Smooth muscle cell (in vitro differentiated cells): ENCODE measurements around the gene CDK15. TPM values are rescaled to one million over a fixed set of nuclear protein-coding genes. Genes with fewer than 3 reads are reported as not detected.

Experiments used
- DNase-seq: peaks from one replicate; lab custom pipeline; 2025; ENCODE audit not compliant: unreplicated experiment; lab: John Stamatoyannopoulos, UW
- H2AFZ ChIP-seq: fragments of 200-600 bp; sonication (generic); 2 replicates; pipeline ENCODE4 v1.6.0; 2016; ENCODE audit warnings: antibody characterized with exemption, low read depth, mild to moderate bottlenecking
- H3F3A ChIP-seq: fragments of 200-600 bp; sonication (generic); 2 replicates; pipeline ENCODE4 v1.6.0; 2017; ENCODE audit warnings: antibody characterized with exemption, low read depth
- H3K27ac ChIP-seq: fragments of 200-600 bp; sonication (generic); 2 replicates; pipeline ENCODE4 v1.5.1; 2016; ENCODE audit warnings: low read depth, mild to moderate bottlenecking
- H3K27me3 ChIP-seq: fragments of 200-600 bp; sonication (generic); 2 replicates; pipeline ENCODE4 v1.6.1; 2016; ENCODE audit warnings: low read depth, mild to moderate bottlenecking
- H3K36me3 ChIP-seq: fragments of 200-600 bp; sonication (generic); 2 replicates; pipeline ENCODE4 v1.5.1; 2016; ENCODE audit warnings: low read depth
- H3K4me1 ChIP-seq: fragments of 200-600 bp; sonication (generic); 2 replicates; pipeline ENCODE4 v1.5.1; 2016; ENCODE audit warnings: low read depth
- H3K4me2 ChIP-seq: fragments of 200-600 bp; sonication (generic); 2 replicates; pipeline ENCODE4 v1.6.0; 2016; ENCODE audit warnings: mild to moderate bottlenecking
- H3K4me3 ChIP-seq: fragments of 200-600 bp; sonication (generic); 2 replicates; pipeline ENCODE4 v1.5.1; 2016; ENCODE audit warnings: mild to moderate bottlenecking
- H3K79me2 ChIP-seq: fragments of 200-600 bp; sonication (generic); 2 replicates; pipeline ENCODE4 v1.6.0; 2016; ENCODE audit warnings: low read depth, mild to moderate bottlenecking
- H3K9ac ChIP-seq: fragments of 200-600 bp; sonication (generic); 2 replicates; pipeline ENCODE4 v1.6.0; 2016; ENCODE audit warnings: low read depth
- H3K9me3 ChIP-seq: fragments of 200-600 bp; sonication (generic); replicated peaks from 2 replicates; pipeline ENCODE4 v1.5.1; 2016; ENCODE audit warnings: low read depth
- H4K20me1 ChIP-seq: fragments of 200-600 bp; sonication (generic); 2 replicates; pipeline ENCODE4 v1.6.0; 2016; ENCODE audit warnings: low read depth
- CTCF ChIP-seq: fragments of 200-600 bp; sonication (generic); IDR thresholded peaks from 2 replicates; pipeline ENCODE4 v1.5.1; 2017; ENCODE audit warnings: borderline replicate concordance, mild to moderate bottlenecking, antibody characterized with exemption; ENCODE audit not compliant: insufficient read depth, poor library complexity, severe bottlenecking
- WGBS: methylation state at CpG from one replicate; pipeline ENCODE4 v1.1.7; 2016; ENCODE audit warnings: low lambda C conversion rate; 5-methylcytosine and 5-hydroxymethylcytosine counted together
- polyA plus RNA-seq: library from polyadenylated mRNA; unstranded; fragments of >200 nt; fragmentation: Nextera tagmentation; extraction: Ambion mirVana; gene quantifications from 2 replicates; pipeline ENCODE4 v1.2.1, GENCODE V29; 2016
- total RNA-seq: library from RNA; depleted of rRNA; stranded (reverse); fragments of >200 nt; gene quantifications from 2 replicates; pipeline ENCODE4 v1.2.3, GENCODE V29; 2014

Gene CDK15
- total and polyA plus RNA-seq, 2 experiments from 2014 or later: 0.40 to 0.93 TPM

- H3K9ac ChIP-seq: no peak overlapping the region
- peak overlapping the region; percentile 90 for H3K27ac ChIP-seq
- no peak overlapping the region for H2AFZ ChIP-seq
- 35% methylated on average over 2 of the region's 2 CpGs for WGBS
- peaks cover 8% of the 10 kb centered on the region for H3K4me1 ChIP-seq
- H3K9me3 ChIP-seq: no peaks in the 10 kb centered on the region
- no peaks in the 10 kb centered on the region for H3K36me3 ChIP-seq
- TF ChIP-seq CTCF: no peak
- DNase-seq: no peak
- no peaks in the 10 kb centered on the region for H3K27me3 ChIP-seq
- peak overlapping the region; percentile 73 for H3K4me2 ChIP-seq
- H3K4me3 ChIP-seq: no peak overlapping the region
- no peaks in the 10 kb centered on the region for H4K20me1 ChIP-seq
- no peaks in the 10 kb centered on the region for H3F3A ChIP-seq
- H3K79me2 ChIP-seq: no peaks in the 10 kb centered on the region
Observed at GRCh38 chr2:201908901-201909300, 102.6 kb downstream of the CDK15 start.

- H3K4me2 ChIP-seq: peak overlapping the region; percentile 73
- no peaks in the 10 kb centered on the region for H3F3A ChIP-seq
- no peaks in the 10 kb centered on the region for H4K20me1 ChIP-seq
- peak overlapping the region; percentile 49 for H3K9ac ChIP-seq
- no peak for TF ChIP-seq CTCF
- peaks cover 8% of the 10 kb centered on the region for H3K4me1 ChIP-seq
- H3K27ac ChIP-seq: peak overlapping the region; percentile 90
- no peak for DNase-seq
- peak overlapping the region; percentile 11 for H3K4me3 ChIP-seq
- H3K79me2 ChIP-seq: no peaks in the 10 kb centered on the region
- 37% methylated on average over 4 of the region's 4 CpGs for WGBS
- H3K36me3 ChIP-seq: no peaks in the 10 kb centered on the region
- no peak overlapping the region for H2AFZ ChIP-seq
- no peaks in the 10 kb centered on the region for H3K27me3 ChIP-seq
- H3K9me3 ChIP-seq: no peaks in the 10 kb centered on the region
Observed at GRCh38 chr2:201909348-201909747, 103.0 kb downstream of the CDK15 start.

GRCh38 chr2:201909961-201910361 lies 103.6 kb downstream of the CDK15 start:
- no peaks in the 10 kb centered on the region for H3K9me3 ChIP-seq
- no peaks in the 10 kb centered on the region for H4K20me1 ChIP-seq
- H3K4me1 ChIP-seq: peaks cover 8% of the 10 kb centered on the region
- H2AFZ ChIP-seq: no peak overlapping the region
- no peak for TF ChIP-seq CTCF
- peak overlapping the region; percentile 49 for H3K9ac ChIP-seq
- no peak for DNase-seq
- H3K27me3 ChIP-seq: no peaks in the 10 kb centered on the region
- H3K4me3 ChIP-seq: peak overlapping the region; percentile 11
- 27% methylated on average over 4 of the region's 4 CpGs for WGBS
- peak overlapping the region; percentile 73 for H3K4me2 ChIP-seq
- H3K27ac ChIP-seq: peak overlapping the region; percentile 90
- no peaks in the 10 kb centered on the region for H3K36me3 ChIP-seq
- H3K79me2 ChIP-seq: no peaks in the 10 kb centered on the region
- no peaks in the 10 kb centered on the region for H3F3A ChIP-seq

- Histone ChIP-seq H4K20me1 (no peaks in the 10 kb centered on the region), H3K9ac (no peak overlapping the region), H3K4me2 (no peak overlapping the region), H3K9me3 (no peaks in the 10 kb centered on the region), H2AFZ (no peak overlapping the region), H3K4me3 (no peak overlapping the region), H3K27me3 (no peaks in the 10 kb centered on the region), H3K4me1 (peaks cover 6% of the 10 kb centered on the region), H3K79me2 (no peaks in the 10 kb centered on the region), H3F3A (no peaks in the 10 kb centered on the region), H3K27ac (no peak overlapping the region), H3K36me3 (no peaks in the 10 kb centered on the region)
- DNase-seq: no peak
- TF ChIP-seq CTCF: no peak
- 83% methylated on average over 4 of the region's 4 CpGs for WGBS
Observed at GRCh38 chr2:201911372-201911771, 105.0 kb downstream of the CDK15 start.
